ENCODE data around the gene CLDN9. TPM values are rescaled to one million over a fixed set of nuclear protein-coding genes. Genes with fewer than 3 reads are reported as not detected.
A peak's percentile ranks its signal among the peaks of the same experiment; 100 is the strongest.

The CLDN9 gene
- total and polyA plus RNA-seq, 9 of the 15 experiments (the other 6 are each of a cell fraction or from before 2014, with no cell fraction given) = 0.12 to 0.44 (median 0.22) TPM; not detected in 4

DNA sequence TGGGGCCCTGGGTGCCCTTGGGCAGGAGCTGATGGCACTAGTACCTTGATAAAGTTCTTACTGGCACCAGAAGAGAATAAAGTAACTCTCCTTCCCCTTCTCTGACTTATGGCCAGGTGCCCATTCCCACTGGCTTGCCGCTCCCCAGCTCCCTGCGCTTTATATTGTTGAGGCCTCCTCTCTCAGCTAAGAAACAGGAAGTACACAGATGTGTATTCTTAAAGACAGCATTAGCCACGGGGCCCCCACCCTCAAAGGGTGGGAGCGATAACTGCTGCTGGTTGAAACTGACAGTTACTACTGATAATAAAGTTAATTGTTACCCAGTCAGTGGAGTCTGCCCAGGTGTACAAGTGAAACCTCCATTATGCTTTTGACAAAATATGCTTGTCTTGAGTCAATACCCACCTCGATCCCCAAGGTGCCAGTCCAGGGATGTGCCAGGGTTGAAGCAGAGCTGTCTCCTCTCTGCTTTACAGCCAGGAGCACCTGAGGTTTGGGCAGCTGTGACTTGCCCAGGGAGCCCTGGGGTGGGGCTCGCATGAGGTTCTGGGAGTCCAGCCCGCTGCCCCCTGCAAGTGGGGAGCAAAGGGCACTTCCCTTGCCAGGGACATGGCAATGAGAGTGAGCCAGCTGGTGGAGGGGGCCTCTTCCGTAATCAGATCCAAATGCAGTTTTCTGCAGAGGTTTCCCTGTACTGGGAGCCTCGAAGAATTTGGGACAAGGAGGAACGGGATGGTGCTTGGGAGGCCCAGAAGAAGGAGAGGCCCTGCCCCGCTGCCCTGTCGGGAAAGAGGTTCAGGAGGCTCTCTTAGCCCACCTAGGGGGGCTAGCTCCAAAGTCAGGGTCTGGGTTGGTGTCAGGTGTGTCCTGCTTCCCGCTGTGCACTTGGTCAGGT is 5.4 kb upstream of the CLDN9 start (continued):
- TF ChIP-seq TCF3 (CRISPR knock-in tag; IDR thresholded peaks at IDR 0.05) (0 out of 2 replicates have a peak, but pooled peaks have one; percentile 49), HNRNPH1 (optimal IDR thresholded peaks at IDR 0.05; ENCODE audit: low read depth, low read length) (no peak), MED1 (CRISPR knock-in tag; IDR thresholded peaks at IDR 0.05; ENCODE audit: borderline replicate concordance) (no peak), ZNF764 (CRISPR knock-in tag; IDR thresholded peaks at IDR 0.05; ENCODE audit: low read depth) (0 out of 2 replicates have a peak, but pooled peaks have one; percentile 14), PCBP2 (IDR thresholded peaks at IDR 0.05; ENCODE audit: low read depth, low read length, poor library complexity, severe bottlenecking) (no peak), GABPB1 (CRISPR knock-in tag; IDR thresholded peaks at IDR 0.05) (peak; percentile 51; the same call in 1 of the 2 replicates), POU5F1 (IDR thresholded peaks at IDR 0.05; ENCODE audit: borderline replicate concordance, low read depth, low read length, partially characterized antibody) (no peak), ZNF174 (CRISPR knock-in tag; IDR thresholded peaks at IDR 0.05) (no peak), DNMT1 (IDR thresholded peaks at IDR 0.05) (no peak)
- TF ChIP-seq, protein P1, sequence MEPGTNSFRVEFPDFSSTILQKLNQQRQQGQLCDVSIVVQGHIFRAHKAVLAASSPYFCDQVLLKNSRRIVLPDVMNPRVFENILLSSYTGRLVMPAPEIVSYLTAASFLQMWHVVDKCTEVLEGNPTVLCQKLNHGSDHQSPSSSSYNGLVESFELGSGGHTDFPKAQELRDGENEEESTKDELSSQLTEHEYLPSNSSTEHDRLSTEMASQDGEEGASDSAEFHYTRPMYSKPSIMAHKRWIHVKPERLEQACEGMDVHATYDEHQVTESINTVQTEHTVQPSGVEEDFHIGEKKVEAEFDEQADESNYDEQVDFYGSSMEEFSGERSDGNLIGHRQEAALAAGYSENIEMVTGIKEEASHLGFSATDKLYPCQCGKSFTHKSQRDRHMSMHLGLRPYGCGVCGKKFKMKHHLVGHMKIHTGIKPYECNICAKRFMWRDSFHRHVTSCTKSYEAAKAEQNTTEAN (CRISPR knock-in tag; IDR thresholded peaks at IDR 0.05) = no peak
- TF ChIP-seq, protein P2, sequence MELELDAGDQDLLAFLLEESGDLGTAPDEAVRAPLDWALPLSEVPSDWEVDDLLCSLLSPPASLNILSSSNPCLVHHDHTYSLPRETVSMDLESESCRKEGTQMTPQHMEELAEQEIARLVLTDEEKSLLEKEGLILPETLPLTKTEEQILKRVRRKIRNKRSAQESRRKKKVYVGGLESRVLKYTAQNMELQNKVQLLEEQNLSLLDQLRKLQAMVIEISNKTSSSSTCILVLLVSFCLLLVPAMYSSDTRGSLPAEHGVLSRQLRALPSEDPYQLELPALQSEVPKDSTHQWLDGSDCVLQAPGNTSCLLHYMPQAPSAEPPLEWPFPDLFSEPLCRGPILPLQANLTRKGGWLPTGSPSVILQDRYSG (tag; conservative IDR thresholded peaks at IDR 0.05; ENCODE audit: low read depth) = peak; percentile 8; the same call in 1 of the 2 replicates
- TF ChIP-seq, protein P3, sequence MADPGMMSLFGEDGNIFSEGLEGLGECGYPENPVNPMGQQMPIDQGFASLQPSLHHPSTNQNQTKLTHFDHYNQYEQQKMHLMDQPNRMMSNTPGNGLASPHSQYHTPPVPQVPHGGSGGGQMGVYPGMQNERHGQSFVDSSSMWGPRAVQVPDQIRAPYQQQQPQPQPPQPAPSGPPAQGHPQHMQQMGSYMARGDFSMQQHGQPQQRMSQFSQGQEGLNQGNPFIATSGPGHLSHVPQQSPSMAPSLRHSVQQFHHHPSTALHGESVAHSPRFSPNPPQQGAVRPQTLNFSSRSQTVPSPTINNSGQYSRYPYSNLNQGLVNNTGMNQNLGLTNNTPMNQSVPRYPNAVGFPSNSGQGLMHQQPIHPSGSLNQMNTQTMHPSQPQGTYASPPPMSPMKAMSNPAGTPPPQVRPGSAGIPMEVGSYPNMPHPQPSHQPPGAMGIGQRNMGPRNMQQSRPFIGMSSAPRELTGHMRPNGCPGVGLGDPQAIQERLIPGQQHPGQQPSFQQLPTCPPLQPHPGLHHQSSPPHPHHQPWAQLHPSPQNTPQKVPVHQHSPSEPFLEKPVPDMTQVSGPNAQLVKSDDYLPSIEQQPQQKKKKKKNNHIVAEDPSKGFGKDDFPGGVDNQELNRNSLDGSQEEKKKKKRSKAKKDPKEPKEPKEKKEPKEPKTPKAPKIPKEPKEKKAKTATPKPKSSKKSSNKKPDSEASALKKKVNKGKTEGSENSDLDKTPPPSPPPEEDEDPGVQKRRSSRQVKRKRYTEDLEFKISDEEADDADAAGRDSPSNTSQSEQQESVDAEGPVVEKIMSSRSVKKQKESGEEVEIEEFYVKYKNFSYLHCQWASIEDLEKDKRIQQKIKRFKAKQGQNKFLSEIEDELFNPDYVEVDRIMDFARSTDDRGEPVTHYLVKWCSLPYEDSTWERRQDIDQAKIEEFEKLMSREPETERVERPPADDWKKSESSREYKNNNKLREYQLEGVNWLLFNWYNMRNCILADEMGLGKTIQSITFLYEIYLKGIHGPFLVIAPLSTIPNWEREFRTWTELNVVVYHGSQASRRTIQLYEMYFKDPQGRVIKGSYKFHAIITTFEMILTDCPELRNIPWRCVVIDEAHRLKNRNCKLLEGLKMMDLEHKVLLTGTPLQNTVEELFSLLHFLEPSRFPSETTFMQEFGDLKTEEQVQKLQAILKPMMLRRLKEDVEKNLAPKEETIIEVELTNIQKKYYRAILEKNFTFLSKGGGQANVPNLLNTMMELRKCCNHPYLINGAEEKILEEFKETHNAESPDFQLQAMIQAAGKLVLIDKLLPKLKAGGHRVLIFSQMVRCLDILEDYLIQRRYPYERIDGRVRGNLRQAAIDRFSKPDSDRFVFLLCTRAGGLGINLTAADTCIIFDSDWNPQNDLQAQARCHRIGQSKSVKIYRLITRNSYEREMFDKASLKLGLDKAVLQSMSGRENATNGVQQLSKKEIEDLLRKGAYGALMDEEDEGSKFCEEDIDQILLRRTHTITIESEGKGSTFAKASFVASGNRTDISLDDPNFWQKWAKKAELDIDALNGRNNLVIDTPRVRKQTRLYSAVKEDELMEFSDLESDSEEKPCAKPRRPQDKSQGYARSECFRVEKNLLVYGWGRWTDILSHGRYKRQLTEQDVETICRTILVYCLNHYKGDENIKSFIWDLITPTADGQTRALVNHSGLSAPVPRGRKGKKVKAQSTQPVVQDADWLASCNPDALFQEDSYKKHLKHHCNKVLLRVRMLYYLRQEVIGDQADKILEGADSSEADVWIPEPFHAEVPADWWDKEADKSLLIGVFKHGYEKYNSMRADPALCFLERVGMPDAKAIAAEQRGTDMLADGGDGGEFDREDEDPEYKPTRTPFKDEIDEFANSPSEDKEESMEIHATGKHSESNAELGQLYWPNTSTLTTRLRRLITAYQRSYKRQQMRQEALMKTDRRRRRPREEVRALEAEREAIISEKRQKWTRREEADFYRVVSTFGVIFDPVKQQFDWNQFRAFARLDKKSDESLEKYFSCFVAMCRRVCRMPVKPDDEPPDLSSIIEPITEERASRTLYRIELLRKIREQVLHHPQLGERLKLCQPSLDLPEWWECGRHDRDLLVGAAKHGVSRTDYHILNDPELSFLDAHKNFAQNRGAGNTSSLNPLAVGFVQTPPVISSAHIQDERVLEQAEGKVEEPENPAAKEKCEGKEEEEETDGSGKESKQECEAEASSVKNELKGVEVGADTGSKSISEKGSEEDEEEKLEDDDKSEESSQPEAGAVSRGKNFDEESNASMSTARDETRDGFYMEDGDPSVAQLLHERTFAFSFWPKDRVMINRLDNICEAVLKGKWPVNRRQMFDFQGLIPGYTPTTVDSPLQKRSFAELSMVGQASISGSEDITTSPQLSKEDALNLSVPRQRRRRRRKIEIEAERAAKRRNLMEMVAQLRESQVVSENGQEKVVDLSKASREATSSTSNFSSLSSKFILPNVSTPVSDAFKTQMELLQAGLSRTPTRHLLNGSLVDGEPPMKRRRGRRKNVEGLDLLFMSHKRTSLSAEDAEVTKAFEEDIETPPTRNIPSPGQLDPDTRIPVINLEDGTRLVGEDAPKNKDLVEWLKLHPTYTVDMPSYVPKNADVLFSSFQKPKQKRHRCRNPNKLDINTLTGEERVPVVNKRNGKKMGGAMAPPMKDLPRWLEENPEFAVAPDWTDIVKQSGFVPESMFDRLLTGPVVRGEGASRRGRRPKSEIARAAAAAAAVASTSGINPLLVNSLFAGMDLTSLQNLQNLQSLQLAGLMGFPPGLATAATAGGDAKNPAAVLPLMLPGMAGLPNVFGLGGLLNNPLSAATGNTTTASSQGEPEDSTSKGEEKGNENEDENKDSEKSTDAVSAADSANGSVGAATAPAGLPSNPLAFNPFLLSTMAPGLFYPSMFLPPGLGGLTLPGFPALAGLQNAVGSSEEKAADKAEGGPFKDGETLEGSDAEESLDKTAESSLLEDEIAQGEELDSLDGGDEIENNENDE (IDR thresholded peaks at IDR 0.05; ENCODE audit: low read depth, low read length) = no peak
